GM19467 (cell line): Measurements from ENCODE around the gene LHPP.
"Not testable (repeated sequence)": the region's sequence is repeated elsewhere in the genome, so short reads cannot be mapped to it uniquely, and the experiment has no call there.

Source experiments
- ATAC-seq: cut with Tn5 transposase; IDR thresholded peaks from one replicate; pipeline ENCODE4 v1.9.1; 2021; ENCODE audit warnings: mild to moderate bottlenecking, moderate library complexity; ENCODE audit not compliant: unreplicated experiment

LHPP gene

GRCh38 chr10:124602646-124603365 is 141.2 kb downstream of the LHPP start:
- ATAC-seq = no peak

- ATAC-seq = no peak
These were observed 142.0 kb downstream of the LHPP start for GRCh38 chr10:124603376-124604213.

GRCh38 chr10:124604214-124605000 is 142.8 kb downstream of the LHPP start:
- ATAC-seq = no peak

- no peak for ATAC-seq
These were observed 143.4 kb downstream of the LHPP start for GRCh38 chr10:124605001-124605370.

- no peak for ATAC-seq
These were observed 143.8 kb downstream of the LHPP start for GRCh38 chr10:124605481-124605855.

GRCh38 chr10:124605856-124606812 is 144.5 kb downstream of the LHPP start:
- ATAC-seq = no peak

- no peak for ATAC-seq
These were observed 145.2 kb downstream of the LHPP start for GRCh38 chr10:124606822-124607221.

- ATAC-seq = no peak
These were observed 146.1 kb downstream of the LHPP start for GRCh38 chr10:124607693-124608092.

- no peak for ATAC-seq
These were observed 146.6 kb downstream of the LHPP start for GRCh38 chr10:124608093-124608721.

- no peak for ATAC-seq
These were observed 148.1 kb downstream of the LHPP start for GRCh38 chr10:124609698-124610097.

GRCh38 chr10:124610186-124610585 is 148.6 kb downstream of the LHPP start:
- not testable (repeated sequence) for ATAC-seq

- ATAC-seq = not testable (repeated sequence)
These were observed 149.2 kb downstream of the LHPP start for GRCh38 chr10:124610851-124611250.

- ATAC-seq = no peak
These were observed 150.1 kb downstream of the LHPP start for GRCh38 chr10:124611738-124612137.

GRCh38 chr10:124612611-124613498 is 151.2 kb downstream of the LHPP start:
- no peak for ATAC-seq

- peak; percentile 33 for ATAC-seq
These were observed 152.5 kb downstream of the LHPP start for GRCh38 chr10:124614003-124614659.

GRCh38 chr10:124615259-124615658 is 153.6 kb downstream of the LHPP start:
- ATAC-seq = no peak

GRCh38 chr10:124616040-124616835 is 154.6 kb downstream of the LHPP start:
- no peak for ATAC-seq

GRCh38 chr10:124616836-124617130 is 155.2 kb downstream of the LHPP start:
- no peak for ATAC-seq
